Naive thymus-derived CD4-positive, alpha-beta T cell (primary cell): Measurements from ENCODE around the gene RSRC1. TPM values are rescaled to one million over a fixed set of nuclear protein-coding genes. Genes with fewer than 3 reads are reported as not detected.

Experiments used
- ATAC-seq: fragments of 150-1000 bp; cut with Tn5 transposase; 2 replicates; pipeline ENCODE4 v1.10.0; 2021; ENCODE audit warnings: mild to moderate bottlenecking, moderate library complexity
- CTCF ChIA-PET: fragments of 350-600 bp; sonication (Branson Sonifier 250); formaldehyde crosslinking; loops from one replicate; lab custom pipeline; 2021; ENCODE audit warnings: antibody characterized with exemption; lab: Charles Lee
- POLR2A ChIA-PET: fragments of 350-600 bp; sonication (Branson Sonifier 250); formaldehyde crosslinking; loops from one replicate; lab custom pipeline; 2021; ENCODE audit warnings: antibody characterized with exemption, inconsistent platforms; lab: Charles Lee
- DNase-seq, 9 donors: peaks; one replicate each; pipeline versions ENCODE4 v3.0.0 to v3.0.0-alpha.2; 2020 to 2022; ENCODE audit warnings: mixed read lengths in 1 of 9
- H3K27ac ChIP-seq: one replicate; pipeline ENCODE4 v1.7.0; 2013; ENCODE audit warnings: mild to moderate bottlenecking, low read depth, low read length, moderate library complexity
- H3K27me3 ChIP-seq, 2 donors: one replicate each; pipeline ENCODE4 v1.7.0; 2013; ENCODE audit warnings: low read length in 2 of 2, mild to moderate bottlenecking in 2 of 2, moderate library complexity in 2 of 2; ENCODE audit not compliant: control insufficient read depth in 2 of 2, insufficient read depth in 2 of 2
- H3K36me3 ChIP-seq, 3 experiments: 1 replicate in 2 of 3; 2 replicates in 1 of 3; pipeline ENCODE4 v1.7.0; 2013; ENCODE audit warnings: low read length in 3 of 3, mild to moderate bottlenecking in 3 of 3, moderate library complexity in 1 of 3; ENCODE audit not compliant: insufficient read depth in 3 of 3, control insufficient read depth in 2 of 3
- H3K4me1 ChIP-seq, 2 donors: one replicate each; pipeline ENCODE4 v1.7.0; 2013; ENCODE audit warnings: low read length in 2 of 2, mild to moderate bottlenecking in 2 of 2, moderate library complexity in 1 of 2; ENCODE audit not compliant: control insufficient read depth in 2 of 2, insufficient read depth in 2 of 2
- H3K4me3 ChIP-seq: 2 replicates; pipeline ENCODE4 v1.7.0; 2013; ENCODE audit warnings: mild to moderate bottlenecking, low read length
- H3K9me3 ChIP-seq, 3 experiments: 1 replicate in 2 of 3; 2 replicates in 1 of 3; pipeline ENCODE4 v1.7.0; 2013; ENCODE audit warnings: low read length in 3 of 3; ENCODE audit not compliant: control insufficient read depth in 2 of 3
- H3K27ac Mint-ChIP-seq, 9 donors: one replicate each; pipeline ENCODE4 v1.8.0; 2020 to 2022; ENCODE audit warnings: mixed read lengths in 9 of 9, mild to moderate bottlenecking in 8 of 9, moderate library complexity in 5 of 9, inconsistent platforms in 2 of 9
- H3K27me3 Mint-ChIP-seq, 5 donors: one replicate each; pipeline ENCODE4 v1.8.0; 2021 to 2022; ENCODE audit warnings: mixed read lengths in 5 of 5, mild to moderate bottlenecking in 1 of 5
- H3K36me3 Mint-ChIP-seq, 5 donors: one replicate each; pipeline ENCODE4 v1.8.0; 2020 to 2022; ENCODE audit warnings: mixed read lengths in 5 of 5, mild to moderate bottlenecking in 3 of 5, inconsistent platforms in 1 of 5
- H3K4me1 Mint-ChIP-seq, 7 donors: one replicate each; pipeline ENCODE4 v1.8.0; 2020 to 2022; ENCODE audit warnings: mixed read lengths in 7 of 7, mild to moderate bottlenecking in 3 of 7, inconsistent platforms in 1 of 7
- H3K4me3 Mint-ChIP-seq, 10 donors: one replicate each; pipeline ENCODE4 v1.8.0; 2020 to 2022; ENCODE audit warnings: mild to moderate bottlenecking in 10 of 10, mixed read lengths in 10 of 10, moderate library complexity in 6 of 10, inconsistent platforms in 2 of 10
- H3K9me3 Mint-ChIP-seq, 11 donors: one replicate each; pipeline ENCODE4 v1.8.0; 2020 to 2022; ENCODE audit warnings: mixed read lengths in 11 of 11, mild to moderate bottlenecking in 4 of 11, inconsistent platforms in 1 of 11, moderate library complexity in 1 of 11
- intact Hi-C, 2 donors: fragments of 100-400 bp; cut with micrococcal nuclease; formaldehyde crosslinking; loops; one replicate each; pipeline ENCODE4 v1.15.1; 2023
- polyA plus RNA-seq, 2 donors: library from polyadenylated mRNA; unstranded; fragments of 300-500 nt; fragmentation: Illumina TruSeq; gene quantifications; one replicate each; pipeline ENCODE4 v1.2.3, GENCODE V29; 2021
- total RNA-seq, 6 experiments: library from RNA in 5 of 6; stranded (reverse) in 5 of 6; gene quantifications; 1 replicate in 5 of 6; 2 replicates in 1 of 6; pipeline ENCODE4 v1.2.3 and lab custom pipeline; 2021 to 2026

The RSRC1 gene
- total and polyA plus RNA-seq, 7 experiments from 2014 or later = 30.0 to 45.0 (median 37.4) TPM

DNA sequence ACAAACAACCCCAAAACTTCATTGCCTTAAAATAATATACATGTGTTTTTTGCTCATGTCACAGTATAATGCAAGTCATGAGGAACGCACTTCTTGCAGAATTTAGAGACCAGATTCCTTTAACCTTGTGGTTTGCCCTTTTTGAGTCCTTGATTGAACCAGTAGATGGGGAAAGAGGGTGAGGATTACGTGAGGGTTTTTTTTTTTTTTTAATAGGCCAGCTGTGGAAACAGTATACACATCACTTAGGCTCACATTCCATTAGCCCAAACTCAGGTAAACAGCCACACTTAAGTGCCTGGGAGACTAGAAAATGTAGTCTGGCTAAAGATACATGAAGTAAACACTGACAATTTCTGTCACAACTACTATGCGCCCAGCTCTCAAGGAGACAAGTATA is 346.2 kb downstream of the RSRC1 start:
- Mint-ChIP-seq H3K27ac (no peak overlapping the region), H3K4me1 (peaks cover 0 to 5% (median 0%) of the 10 kb centered on the region in 7 donors), H3K9me3 (peaks cover 0 to 5% (median 0%) of the 10 kb centered on the region in 11 donors), H3K36me3 (peaks cover 2 to 22% (median 21%) of the 10 kb centered on the region in 5 donors), H3K27me3 (no peaks in the 10 kb centered on the region), H3K4me3 (no peak overlapping the region)
- CTCF ChIA-PET = no interaction called here
- H3K4me1 ChIP-seq = no peaks in the 10 kb centered on the region
- intact Hi-C loops = no loop called here
- no peak overlapping the region for H3K4me3 ChIP-seq
- H3K27ac ChIP-seq = no peak overlapping the region
- H3K36me3 ChIP-seq = no peaks in the 10 kb centered on the region
- no peaks in the 10 kb centered on the region for H3K27me3 ChIP-seq
- no peak for DNase-seq
- no peak for ATAC-seq
- H3K9me3 ChIP-seq = no peaks in the 10 kb centered on the region
- POLR2A ChIA-PET = no interaction called here

DNA sequence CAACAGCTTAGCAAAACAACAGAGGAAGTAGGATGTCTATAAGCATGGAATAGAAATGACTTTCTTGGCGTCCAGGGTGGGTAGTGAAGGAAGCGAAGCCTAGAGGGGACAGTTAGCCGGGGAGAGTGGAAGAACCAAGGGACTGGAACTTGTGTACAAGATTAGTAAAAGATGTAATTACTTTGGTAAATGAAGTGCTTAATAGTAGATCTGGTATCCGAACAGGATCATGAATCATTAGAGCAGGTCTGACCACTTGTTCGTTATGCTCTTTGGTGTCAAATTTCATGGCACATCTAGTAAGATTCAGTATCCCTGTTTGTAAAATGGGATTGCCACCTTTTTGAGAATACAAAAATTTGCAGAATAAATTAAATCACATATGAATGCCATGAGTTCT is 348.6 kb downstream of the RSRC1 start:
- H3K27ac ChIP-seq = no peak overlapping the region
- no peak for DNase-seq
- no peak overlapping the region for H3K4me3 ChIP-seq
- H3K4me3 Mint-ChIP-seq = no peak overlapping the region
- intact Hi-C loops = no loop called here
- H3K27me3 Mint-ChIP-seq = no peaks in the 10 kb centered on the region
- H3K9me3 Mint-ChIP-seq = peaks cover 0 to 5% (median 0%) of the 10 kb centered on the region in 11 donors
- H3K36me3 Mint-ChIP-seq = peaks cover 2 to 28% (median 21%) of the 10 kb centered on the region in 5 donors
- no peaks in the 10 kb centered on the region for H3K9me3 ChIP-seq
- no peak for ATAC-seq
- no peaks in the 10 kb centered on the region for H3K36me3 ChIP-seq
- H3K4me1 ChIP-seq = no peaks in the 10 kb centered on the region
- POLR2A ChIA-PET = no interaction called here
- no peaks in the 10 kb centered on the region for H3K27me3 ChIP-seq
- peaks cover 0 to 5% (median 0%) of the 10 kb centered on the region in 7 donors for H3K4me1 Mint-ChIP-seq
- H3K27ac Mint-ChIP-seq = no peak overlapping the region
- CTCF ChIA-PET = no interaction called here

DNA sequence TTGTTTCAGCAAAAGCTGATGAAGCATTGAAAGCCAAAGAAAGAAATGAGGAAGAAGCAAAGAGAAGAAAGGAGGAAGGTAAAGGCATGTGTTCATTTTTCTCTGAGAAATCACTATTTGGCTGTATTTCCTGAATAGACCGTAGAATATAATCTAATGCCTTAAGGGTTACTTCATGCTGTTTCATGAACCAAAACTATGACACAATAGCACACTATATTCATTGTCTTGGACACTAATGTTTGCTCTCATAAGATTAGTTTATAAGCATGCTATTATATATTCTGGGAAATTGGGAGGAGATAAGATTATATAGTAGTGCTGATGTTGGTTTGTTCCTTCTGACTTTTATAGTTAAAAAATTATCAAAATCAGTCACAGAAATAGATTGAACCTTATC is 351.0 kb downstream of the RSRC1 start:
- Histone ChIP-seq H3K27me3 (no peaks in the 10 kb centered on the region), H3K27ac (no peak overlapping the region), H3K4me1 (no peaks in the 10 kb centered on the region), H3K4me3 (no peak overlapping the region), H3K9me3 (no peaks in the 10 kb centered on the region), H3K36me3 (no peaks in the 10 kb centered on the region)
- ATAC-seq = no peak
- no peaks in the 10 kb centered on the region for H3K9me3 Mint-ChIP-seq
- intact Hi-C loops = no loop called here
- no peak overlapping the region for H3K27ac Mint-ChIP-seq
- DNase-seq = no peak
- H3K4me3 Mint-ChIP-seq = no peak overlapping the region
- ChIA-PET POLR2A (no interaction called here), CTCF (no interaction called here)
- peaks cover 0 to 7% (median 0%) of the 10 kb centered on the region in 7 donors for H3K4me1 Mint-ChIP-seq
- no peaks in the 10 kb centered on the region for H3K27me3 Mint-ChIP-seq
- peaks cover 2 to 25% (median 9%) of the 10 kb centered on the region in 5 donors for H3K36me3 Mint-ChIP-seq

DNA sequence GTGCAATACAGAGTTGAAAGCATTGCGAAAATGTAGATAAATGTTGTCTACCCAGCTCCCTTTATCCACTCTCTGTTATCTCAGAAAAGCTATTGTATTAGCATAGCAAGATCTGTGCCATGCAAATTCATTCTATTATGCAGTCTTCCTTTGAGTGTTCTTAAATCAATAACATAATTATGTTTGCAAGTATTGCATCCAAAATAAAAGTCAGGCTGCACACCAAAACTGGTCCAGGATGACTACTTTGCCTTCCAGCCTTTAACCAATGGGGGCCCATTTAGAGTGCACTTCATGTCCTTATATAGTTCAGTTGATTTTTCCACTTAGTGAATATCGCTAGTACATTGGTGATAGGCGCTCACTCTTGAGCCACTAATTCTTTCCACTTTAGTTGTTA is 353.7 kb downstream of the RSRC1 start:
- DNase-seq (no peak), ATAC-seq (no peak)
- Histone ChIP-seq H3K4me1 (no peaks in the 10 kb centered on the region), H3K27me3 (no peaks in the 10 kb centered on the region), H3K27ac (no peak overlapping the region), H3K36me3 (no peaks in the 10 kb centered on the region), H3K9me3 (no peaks in the 10 kb centered on the region), H3K4me3 (no peak overlapping the region)
- no peak overlapping the region for H3K4me3 Mint-ChIP-seq
- CTCF ChIA-PET = no interaction called here
- H3K4me1 Mint-ChIP-seq = peaks cover 0 to 7% (median 0%) of the 10 kb centered on the region in 7 donors
- intact Hi-C loops = no loop called here
- H3K27ac Mint-ChIP-seq = no peak overlapping the region
- no peaks in the 10 kb centered on the region for H3K27me3 Mint-ChIP-seq
- H3K36me3 Mint-ChIP-seq = peaks cover 0 to 18% (median 6%) of the 10 kb centered on the region in 5 donors
- POLR2A ChIA-PET = no interaction called here
- H3K9me3 Mint-ChIP-seq = no peaks in the 10 kb centered on the region

DNA sequence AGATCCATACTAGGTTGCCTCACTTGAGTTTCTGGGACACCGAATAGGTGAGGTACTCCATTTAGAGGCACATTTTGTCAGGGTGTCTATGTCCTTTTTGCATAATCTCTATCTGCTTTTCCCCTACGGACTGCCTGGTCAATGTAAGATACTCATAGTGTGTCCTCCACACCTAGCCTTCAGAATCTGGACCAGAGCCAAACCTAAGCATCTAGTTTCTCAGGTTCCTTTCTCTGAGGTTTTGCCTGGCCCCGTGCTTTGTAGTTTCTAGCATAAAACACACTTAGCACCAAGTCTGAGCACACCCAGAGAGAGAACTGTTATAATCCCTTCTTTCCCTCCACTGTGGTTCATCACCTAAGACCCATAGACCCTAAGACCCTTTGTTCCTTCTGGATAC is 355.2 kb downstream of the RSRC1 start:
- DNase-seq = no peak
- ChIA-PET CTCF (no interaction called here), POLR2A (no interaction called here)
- ATAC-seq = no peak
- no peaks in the 10 kb centered on the region for H3K36me3 ChIP-seq
- peaks cover 0 to 7% (median 0%) of the 10 kb centered on the region in 7 donors for H3K4me1 Mint-ChIP-seq
- no peak overlapping the region for H3K27ac Mint-ChIP-seq
- H3K4me3 Mint-ChIP-seq = no peak overlapping the region
- intact Hi-C loops = no loop called here
- H3K27ac ChIP-seq = no peak overlapping the region
- H3K9me3 ChIP-seq = no peaks in the 10 kb centered on the region
- H3K36me3 Mint-ChIP-seq = peaks cover 0 to 18% (median 6%) of the 10 kb centered on the region in 5 donors
- H3K9me3 Mint-ChIP-seq = no peaks in the 10 kb centered on the region
- H3K4me3 ChIP-seq = no peak overlapping the region
- H3K27me3 Mint-ChIP-seq = no peaks in the 10 kb centered on the region
- no peaks in the 10 kb centered on the region for H3K4me1 ChIP-seq
- no peaks in the 10 kb centered on the region for H3K27me3 ChIP-seq

DNA sequence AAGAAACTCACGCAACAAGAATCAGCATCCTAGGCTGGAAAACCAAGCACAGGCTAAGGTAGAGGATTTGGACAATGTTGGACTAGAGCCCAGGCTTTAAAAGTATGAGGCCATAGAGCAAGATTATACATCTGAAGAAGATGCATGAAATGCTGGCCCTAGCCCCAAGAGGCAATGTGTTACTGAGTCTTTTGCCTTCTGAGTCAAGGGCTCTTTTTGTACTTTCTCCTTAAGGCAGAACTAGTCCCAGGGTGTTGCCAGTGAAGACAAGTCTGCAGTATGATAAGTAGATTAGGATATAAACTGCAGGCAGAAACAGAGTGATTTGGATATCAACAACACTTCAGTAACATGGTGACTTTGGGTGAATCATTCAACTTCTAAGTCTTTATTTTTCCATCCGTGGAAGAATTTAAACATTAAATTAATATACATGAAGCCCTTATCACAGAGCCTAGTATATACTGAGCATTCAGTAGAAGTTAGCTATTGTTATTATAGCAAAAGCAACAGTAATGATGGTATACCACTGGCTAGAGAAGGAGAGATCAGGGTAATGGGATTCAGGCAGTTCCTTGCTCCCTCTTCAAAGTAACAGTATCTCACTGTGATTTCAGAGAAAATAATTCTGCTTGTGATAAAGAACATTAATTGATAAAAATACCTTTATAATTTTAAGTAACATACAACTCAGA is 361.2 kb downstream of the RSRC1 start:
- CTCF ChIA-PET = no interaction called here
- Histone ChIP-seq H3K4me3 (no peak overlapping the region), H3K9me3 (no peaks in the 10 kb centered on the region), H3K4me1 (no peaks in the 10 kb centered on the region), H3K27me3 (no peaks in the 10 kb centered on the region), H3K27ac (no peak overlapping the region), H3K36me3 (no peaks in the 10 kb centered on the region)
- DNase-seq (no peak), ATAC-seq (no peak)
- H3K27me3 Mint-ChIP-seq = no peaks in the 10 kb centered on the region
- intact Hi-C loops = no loop called here
- no peak overlapping the region for H3K4me3 Mint-ChIP-seq
- POLR2A ChIA-PET = no interaction called here
- no peak overlapping the region for H3K27ac Mint-ChIP-seq
- peaks cover 0 to 29% (median 21%) of the 10 kb centered on the region in 5 donors for H3K36me3 Mint-ChIP-seq
- peaks cover 0 to 3% (median 0%) of the 10 kb centered on the region in 7 donors for H3K4me1 Mint-ChIP-seq
- H3K9me3 Mint-ChIP-seq = peaks cover 0 to 1% (median 0%) of the 10 kb centered on the region in 11 donors
